ENCODE measurements around the gene HEPHL1.

- TF ChIP-seq CTCF (IDR thresholded peaks at IDR 0.05; ENCODE audit: insufficient read depth, low read depth, low read length), result no peak
- no peak for TF ChIP-seq EZH2 (IDR thresholded peaks at IDR 0.05; ENCODE audit: insufficient read depth, low read length)
Measured at GRCh38 chr11:94077552-94078293, 56.6 kb downstream of the HEPHL1 start.
